Thyroid gland (tissue), 4 donors: ENCODE results near the gene SLC26A3.

Experiments
- POLR2A ChIP-seq, 2 donors: fragments of 450-650 bp; IDR thresholded peaks; one replicate each; pipeline ENCODE4 v1.6.1; 2017; ENCODE audit warnings: antibody characterized with exemption in 2 of 2, mild to moderate bottlenecking in 2 of 2, moderate library complexity in 1 of 2
- TF ChIP-seq, protein P1 (sequence below), 6 experiments: fragments of 200-600 bp in 3 of 6; fragments of 450-650 bp in 3 of 6; sonication (generic) in 3 of 6; IDR thresholded peaks; one replicate each; pipeline ENCODE4 v1.5.1; 2016 to 2019; ENCODE audit warnings: antibody characterized with exemption in 6 of 6, mild to moderate bottlenecking in 2 of 6, inconsistent platforms in 1 of 6, moderate library complexity in 1 of 6

DNA sequence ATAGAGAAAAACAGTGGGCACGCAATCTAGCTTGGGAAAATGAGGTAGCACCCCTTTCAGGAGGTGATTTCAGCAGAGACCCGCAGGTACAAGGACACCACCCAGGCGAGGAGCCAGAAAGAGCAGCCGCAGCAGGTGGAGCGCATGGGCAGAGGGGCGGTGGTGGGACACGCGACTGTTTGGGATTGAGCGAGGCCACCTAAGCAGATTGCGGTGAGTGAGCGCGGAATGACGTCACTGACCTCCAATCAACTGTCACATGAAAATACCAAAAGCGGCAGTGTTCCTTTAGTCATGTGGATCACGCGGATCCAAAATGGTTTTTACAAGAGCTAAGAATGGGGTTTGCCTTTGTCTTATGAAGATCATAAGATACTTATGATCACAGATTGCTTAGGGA, 40.2 kb upstream of the SLC26A3 start:
- TF ChIP-seq, protein P1, sequence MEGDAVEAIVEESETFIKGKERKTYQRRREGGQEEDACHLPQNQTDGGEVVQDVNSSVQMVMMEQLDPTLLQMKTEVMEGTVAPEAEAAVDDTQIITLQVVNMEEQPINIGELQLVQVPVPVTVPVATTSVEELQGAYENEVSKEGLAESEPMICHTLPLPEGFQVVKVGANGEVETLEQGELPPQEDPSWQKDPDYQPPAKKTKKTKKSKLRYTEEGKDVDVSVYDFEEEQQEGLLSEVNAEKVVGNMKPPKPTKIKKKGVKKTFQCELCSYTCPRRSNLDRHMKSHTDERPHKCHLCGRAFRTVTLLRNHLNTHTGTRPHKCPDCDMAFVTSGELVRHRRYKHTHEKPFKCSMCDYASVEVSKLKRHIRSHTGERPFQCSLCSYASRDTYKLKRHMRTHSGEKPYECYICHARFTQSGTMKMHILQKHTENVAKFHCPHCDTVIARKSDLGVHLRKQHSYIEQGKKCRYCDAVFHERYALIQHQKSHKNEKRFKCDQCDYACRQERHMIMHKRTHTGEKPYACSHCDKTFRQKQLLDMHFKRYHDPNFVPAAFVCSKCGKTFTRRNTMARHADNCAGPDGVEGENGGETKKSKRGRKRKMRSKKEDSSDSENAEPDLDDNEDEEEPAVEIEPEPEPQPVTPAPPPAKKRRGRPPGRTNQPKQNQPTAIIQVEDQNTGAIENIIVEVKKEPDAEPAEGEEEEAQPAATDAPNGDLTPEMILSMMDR (IDR thresholded peaks at IDR 0.05), result no peak
- no peak for TF ChIP-seq POLR2A (IDR thresholded peaks at IDR 0.05)
